Loucy (cell line): ENCODE data around the gene ALG1.
"Not testable (repeated sequence)": the region's sequence is repeated elsewhere in the genome, so short reads cannot be mapped to it uniquely, and the experiment has no call there.

Experiments used
- H2AFZ ChIP-seq: fragments of 200-600 bp; sonication (generic); 2 replicates; pipeline ENCODE4 v1.6.0; 2016; ENCODE audit warnings: antibody characterized with exemption, mild to moderate bottlenecking, low read length, moderate library complexity
- H3F3A ChIP-seq: fragments of 200-600 bp; 2 replicates; pipeline ENCODE4 v1.6.0; 2016; ENCODE audit warnings: antibody characterized with exemption, low read depth, mild to moderate bottlenecking
- H3K27me3 ChIP-seq: fragments of 200-600 bp; sonication (generic); 2 replicates; pipeline ENCODE4 v1.6.1; 2014; ENCODE audit warnings: low read length, mild to moderate bottlenecking; ENCODE audit not compliant: insufficient read depth, poor library complexity, severe bottlenecking
- H3K36me3 ChIP-seq: fragments of 200-600 bp; sonication (generic); 2 replicates; pipeline ENCODE4 v1.6.1; 2016; ENCODE audit warnings: low read length; ENCODE audit not compliant: insufficient read depth
- H3K4me1 ChIP-seq: fragments of 200-600 bp; sonication (generic); 2 replicates; pipeline ENCODE4 v1.5.1; 2014; ENCODE audit warnings: low read length, mild to moderate bottlenecking; ENCODE audit not compliant: insufficient read depth, poor library complexity, severe bottlenecking
- H3K4me2 ChIP-seq: fragments of 200-600 bp; sonication (generic); 2 replicates; pipeline ENCODE4 v1.6.0; 2014; ENCODE audit warnings: antibody characterized with exemption, low read length, low read depth, mild to moderate bottlenecking; ENCODE audit not compliant: poor library complexity, severe bottlenecking
- H3K4me3 ChIP-seq: fragments of 200-600 bp; sonication (generic); 2 replicates; pipeline ENCODE4 v1.5.1; 2014; ENCODE audit warnings: low read length, mild to moderate bottlenecking, mixed read lengths; ENCODE audit not compliant: poor library complexity, severe bottlenecking
- H3K79me2 ChIP-seq: fragments of 200-600 bp; sonication (generic); 2 replicates; pipeline ENCODE4 v1.6.1; 2014; ENCODE audit warnings: low read length; ENCODE audit not compliant: insufficient read depth
- H3K9ac ChIP-seq: fragments of 200-600 bp; sonication (generic); 2 replicates; pipeline ENCODE4 v1.6.0; 2014; ENCODE audit warnings: mild to moderate bottlenecking, low read depth, low read length, moderate library complexity; ENCODE audit not compliant: poor library complexity, severe bottlenecking
- H3K9me2 ChIP-seq: fragments of 200-600 bp; sonication (generic); replicated peaks from 2 replicates; pipeline ENCODE4 v1.6.1; 2016; ENCODE audit warnings: low read depth, low read length, mixed read lengths
- H3K9me3 ChIP-seq: fragments of 200-600 bp; sonication (generic); 2 replicates; pipeline ENCODE4 v1.6.1; 2014; ENCODE audit warnings: mild to moderate bottlenecking, antibody characterized with exemption, low read length, low read depth; ENCODE audit not compliant: insufficient read depth
- H4K20me1 ChIP-seq: fragments of 200-600 bp; sonication (generic); 2 replicates; pipeline ENCODE4 v1.6.0; 2014; ENCODE audit warnings: antibody characterized with exemption, low read length, mild to moderate bottlenecking; ENCODE audit not compliant: insufficient read depth, poor library complexity, severe bottlenecking

Gene ALG1

DNA sequence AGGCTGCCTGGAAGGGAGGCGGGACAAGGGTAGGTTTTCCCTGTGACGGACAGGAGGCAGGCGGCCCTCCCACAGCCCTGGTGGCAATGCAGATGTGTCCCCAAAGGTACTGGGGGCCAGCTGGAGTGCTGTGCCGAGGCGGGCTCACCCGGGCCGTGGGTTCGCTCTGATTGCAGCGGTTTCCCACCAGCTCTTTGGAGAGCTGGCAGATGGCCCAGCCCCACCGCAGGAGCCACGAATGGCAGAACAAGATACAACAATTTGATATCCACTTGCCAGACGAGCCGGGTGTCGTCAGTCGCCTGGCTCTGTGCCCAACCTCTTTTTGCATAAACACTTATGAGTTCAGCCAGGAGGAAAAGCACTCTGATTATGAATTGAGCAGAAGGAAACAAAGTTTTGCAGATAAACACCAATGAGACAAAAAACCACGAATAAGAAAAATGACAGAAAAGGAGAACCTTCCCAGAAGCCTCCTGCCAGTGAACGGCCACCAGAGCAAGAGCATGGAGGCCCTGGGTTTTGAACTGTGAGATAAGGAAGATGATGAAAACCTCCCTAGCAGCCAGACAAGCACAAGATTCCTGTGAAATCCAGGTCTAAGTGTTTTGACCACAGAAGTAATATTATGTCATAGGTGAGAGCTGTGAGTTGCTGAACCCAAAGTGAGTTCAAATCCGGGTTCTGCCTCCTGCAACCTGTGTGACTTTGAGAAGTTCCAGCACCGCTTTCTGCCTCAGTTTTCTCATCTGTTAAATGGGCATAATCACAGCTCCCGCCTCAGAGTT, 45.9 kb downstream of the ALG1 start:
- H3K4me3 ChIP-seq, H3K9me2 ChIP-seq, H4K20me1 ChIP-seq, H3K36me3 ChIP-seq, H3F3A ChIP-seq, H3K4me2 ChIP-seq, H3K9me3 ChIP-seq, H3K4me1 ChIP-seq, H2AFZ ChIP-seq, H3K9ac ChIP-seq, H3K27me3 ChIP-seq, H3K79me2 ChIP-seq: not testable (repeated sequence)

DNA sequence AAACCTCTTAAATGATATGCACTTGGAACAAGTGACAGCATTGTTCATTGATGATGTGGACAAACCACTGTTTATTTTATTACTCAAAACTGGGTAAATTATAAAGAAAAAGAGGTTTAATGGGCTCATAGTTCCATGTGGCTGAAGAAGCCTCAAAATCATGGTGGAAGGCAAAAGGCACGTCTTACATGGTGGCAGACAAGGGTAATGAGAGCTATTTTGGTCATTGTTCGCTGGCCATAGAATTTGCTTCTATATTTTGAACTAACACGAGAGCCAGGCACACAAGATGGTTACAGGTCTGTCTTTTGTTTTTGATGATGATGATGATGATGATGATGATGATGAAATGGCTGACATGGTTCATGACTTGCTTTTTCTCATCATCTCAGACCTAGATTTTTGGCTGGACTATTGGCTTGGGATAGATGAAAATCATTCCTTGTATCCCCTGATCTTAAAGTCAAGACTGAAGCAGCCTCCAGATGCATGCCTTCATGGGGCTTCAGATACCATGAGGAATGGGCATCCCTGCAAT, 59.9 kb downstream of the ALG1 start:
- H3K36me3 ChIP-seq, H4K20me1 ChIP-seq, H3K9me2 ChIP-seq, H3K9ac ChIP-seq, H2AFZ ChIP-seq, H3K4me2 ChIP-seq, H3K4me1 ChIP-seq, H3F3A ChIP-seq, H3K27me3 ChIP-seq, H3K79me2 ChIP-seq, H3K4me3 ChIP-seq, H3K9me3 ChIP-seq: not testable (repeated sequence)

DNA sequence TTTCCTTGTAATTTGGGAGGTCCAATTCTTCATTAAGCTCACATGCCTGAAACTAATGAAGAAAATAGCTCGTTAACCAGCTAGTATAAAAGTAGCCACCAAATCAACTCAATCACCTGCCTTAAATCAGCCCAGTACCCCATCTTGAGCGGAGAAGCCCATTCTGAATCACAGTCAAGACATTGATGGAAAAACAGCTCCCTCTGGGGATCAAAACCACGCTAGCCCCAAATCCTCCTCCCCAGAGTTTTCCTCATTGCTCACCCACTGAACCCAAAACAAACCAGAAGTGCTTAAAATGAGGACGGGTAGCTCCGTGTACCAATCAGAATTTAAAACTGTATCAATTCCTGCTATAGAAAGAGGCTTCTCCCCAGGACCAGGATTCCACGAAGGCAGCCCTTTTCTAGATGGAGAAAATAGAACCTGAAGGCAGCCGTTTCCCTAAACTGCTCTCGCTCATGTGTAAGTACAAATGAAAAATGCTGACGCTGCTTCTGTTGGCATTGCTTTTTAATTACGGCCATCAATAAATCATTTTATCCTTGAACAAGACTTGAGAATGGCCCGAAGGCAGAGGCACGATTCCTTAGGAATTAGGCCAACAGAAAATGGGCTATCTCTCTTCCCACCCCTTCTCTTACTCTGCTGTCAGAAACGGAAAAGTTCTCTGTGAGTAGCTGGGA, 61.4 kb downstream of the ALG1 start:
- not testable (repeated sequence) for H3K9ac ChIP-seq, H3F3A ChIP-seq, H3K27me3 ChIP-seq, H3K9me3 ChIP-seq, H3K9me2 ChIP-seq, H3K4me2 ChIP-seq, H4K20me1 ChIP-seq, H3K4me1 ChIP-seq, H2AFZ ChIP-seq, H3K79me2 ChIP-seq, H3K36me3 ChIP-seq, H3K4me3 ChIP-seq

- not testable (repeated sequence) for H3K79me2 ChIP-seq, H3K4me1 ChIP-seq, H3K4me2 ChIP-seq, H3K36me3 ChIP-seq, H3F3A ChIP-seq, H3K9me2 ChIP-seq, H2AFZ ChIP-seq, H3K9me3 ChIP-seq, H3K9ac ChIP-seq, H3K4me3 ChIP-seq, H4K20me1 ChIP-seq, H3K27me3 ChIP-seq
Observed at GRCh38 chr16:5134739-5135452, 63.3 kb downstream of the ALG1 start.
